RWPE2 (cell line): ENCODE results near the gene TRAPPC2L.

Experiments used
- ATAC-seq: fragments of 200-7000 bp; cut with Tn5 transposase; 3 replicates; pipeline ENCODE4 v1.9.1; 2021; ENCODE audit warnings: low read depth
- DNase-seq: peaks from one replicate; pipeline ENCODE4 v3.0.0-alpha.2; 2020; ENCODE audit warnings: low spot score
- H3K27ac ChIP-seq: fragments of 450-650 bp; 2 replicates; pipeline ENCODE4 v1.5.1; 2017; ENCODE audit warnings: mild to moderate bottlenecking; ENCODE audit not compliant: poor library complexity, severe bottlenecking
- H3K27me3 ChIP-seq: fragments of 250-450 bp; sonication (Bioruptor Pico); 2 replicates; pipeline ENCODE4 v1.5.1; 2021; ENCODE audit warnings: mild to moderate bottlenecking, moderate library complexity; ENCODE audit not compliant: insufficient read depth, poor library complexity, severe bottlenecking
- H3K36me3 ChIP-seq: fragments of 250-450 bp; sonication (Bioruptor Pico); 2 replicates; pipeline ENCODE4 v1.5.1; 2020; ENCODE audit warnings: low read depth, mild to moderate bottlenecking, moderate library complexity
- H3K4me1 ChIP-seq: fragments of 250-450 bp; sonication (Bioruptor Pico); 2 replicates; pipeline ENCODE4 v1.5.1; 2021; ENCODE audit warnings: mild to moderate bottlenecking, moderate library complexity; ENCODE audit not compliant: insufficient read depth, poor library complexity, severe bottlenecking
- H3K4me3 ChIP-seq: fragments of 250-450 bp; sonication (Bioruptor Pico); 2 replicates; pipeline ENCODE4 v1.5.1; 2021; ENCODE audit warnings: mild to moderate bottlenecking, moderate library complexity; ENCODE audit not compliant: severe bottlenecking
- H3K9me3 ChIP-seq: fragments of 250-450 bp; sonication (Bioruptor Pico); 2 replicates; pipeline ENCODE4 v1.5.1; 2021; ENCODE audit warnings: mild to moderate bottlenecking, moderate library complexity; ENCODE audit not compliant: severe bottlenecking
- TF ChIP-seq, protein P1 (sequence below): fragments of 450-650 bp; IDR thresholded peaks from one replicate; pipeline ENCODE4 v1.5.1; 2017; ENCODE audit warnings: mild to moderate bottlenecking, moderate library complexity; ENCODE audit not compliant: poor library complexity, severe bottlenecking

The TRAPPC2L gene

DNA sequence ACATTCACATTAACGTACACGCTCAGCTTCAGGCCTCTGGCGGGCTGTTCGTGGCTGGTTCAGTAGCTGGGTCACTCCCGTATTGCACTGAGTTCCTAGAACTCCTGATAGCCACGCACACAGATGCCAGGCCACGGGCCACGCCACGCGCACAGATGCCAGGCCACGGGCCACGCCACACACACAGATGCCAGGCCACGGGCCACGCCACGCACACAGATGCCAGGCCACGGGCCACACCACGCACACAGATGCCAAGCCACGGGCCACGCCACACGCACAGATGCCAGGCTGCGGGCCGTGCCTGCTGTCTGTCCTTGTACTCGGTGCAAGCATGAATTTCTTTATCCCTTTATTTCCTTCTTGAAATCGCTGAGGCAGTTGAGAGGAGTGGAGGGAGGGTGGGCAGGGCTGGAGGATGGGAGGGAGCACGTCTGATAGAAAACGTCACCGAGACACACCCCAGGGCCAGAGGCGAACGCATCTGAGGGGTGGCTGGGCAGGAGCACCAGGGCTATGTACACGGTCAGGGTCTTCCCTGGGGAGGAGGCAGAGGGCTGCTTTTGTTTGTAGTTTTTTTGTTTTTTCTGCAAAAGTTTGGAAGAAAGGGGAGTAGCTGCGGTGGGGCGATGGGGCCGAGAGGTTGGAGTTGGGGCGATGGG, 18.1 kb downstream of the TRAPPC2L start:
- no peak overlapping the region for H3K4me3 ChIP-seq
- H3K27ac ChIP-seq = no peak overlapping the region
- H3K9me3 ChIP-seq = no peaks in the 10 kb centered on the region
- peaks cover 10% of the 10 kb centered on the region for H3K27me3 ChIP-seq
- ATAC-seq (no peak), DNase-seq (no peak)
- no peaks in the 10 kb centered on the region for H3K36me3 ChIP-seq
- TF ChIP-seq, protein P1, sequence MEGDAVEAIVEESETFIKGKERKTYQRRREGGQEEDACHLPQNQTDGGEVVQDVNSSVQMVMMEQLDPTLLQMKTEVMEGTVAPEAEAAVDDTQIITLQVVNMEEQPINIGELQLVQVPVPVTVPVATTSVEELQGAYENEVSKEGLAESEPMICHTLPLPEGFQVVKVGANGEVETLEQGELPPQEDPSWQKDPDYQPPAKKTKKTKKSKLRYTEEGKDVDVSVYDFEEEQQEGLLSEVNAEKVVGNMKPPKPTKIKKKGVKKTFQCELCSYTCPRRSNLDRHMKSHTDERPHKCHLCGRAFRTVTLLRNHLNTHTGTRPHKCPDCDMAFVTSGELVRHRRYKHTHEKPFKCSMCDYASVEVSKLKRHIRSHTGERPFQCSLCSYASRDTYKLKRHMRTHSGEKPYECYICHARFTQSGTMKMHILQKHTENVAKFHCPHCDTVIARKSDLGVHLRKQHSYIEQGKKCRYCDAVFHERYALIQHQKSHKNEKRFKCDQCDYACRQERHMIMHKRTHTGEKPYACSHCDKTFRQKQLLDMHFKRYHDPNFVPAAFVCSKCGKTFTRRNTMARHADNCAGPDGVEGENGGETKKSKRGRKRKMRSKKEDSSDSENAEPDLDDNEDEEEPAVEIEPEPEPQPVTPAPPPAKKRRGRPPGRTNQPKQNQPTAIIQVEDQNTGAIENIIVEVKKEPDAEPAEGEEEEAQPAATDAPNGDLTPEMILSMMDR = no peak
- H3K4me1 ChIP-seq = peaks cover 2% of the 10 kb centered on the region

- ATAC-seq = no peak
- Histone ChIP-seq H3K4me3 (no peak overlapping the region), H3K4me1 (peaks cover 2% of the 10 kb centered on the region), H3K36me3 (no peaks in the 10 kb centered on the region), H3K27me3 (peaks cover 11% of the 10 kb centered on the region), H3K27ac (no peak overlapping the region), H3K9me3 (no peaks in the 10 kb centered on the region)
- no peak for DNase-seq
- TF ChIP-seq, protein P1 = no peak
Measured at GRCh38 chr16:88875703-88876234, 18.8 kb downstream of the TRAPPC2L start.

GRCh38 chr16:88876942-88877526, 20.1 kb downstream of the TRAPPC2L start:
- H3K36me3 ChIP-seq = no peaks in the 10 kb centered on the region
- H3K4me3 ChIP-seq = no peak overlapping the region
- TF ChIP-seq, protein P1 = no peak
- DNase-seq (no peak), ATAC-seq (no peak)
- peaks cover 2% of the 10 kb centered on the region for H3K4me1 ChIP-seq
- peaks cover 13% of the 10 kb centered on the region for H3K27me3 ChIP-seq
- no peak overlapping the region for H3K27ac ChIP-seq
- no peaks in the 10 kb centered on the region for H3K9me3 ChIP-seq

DNA sequence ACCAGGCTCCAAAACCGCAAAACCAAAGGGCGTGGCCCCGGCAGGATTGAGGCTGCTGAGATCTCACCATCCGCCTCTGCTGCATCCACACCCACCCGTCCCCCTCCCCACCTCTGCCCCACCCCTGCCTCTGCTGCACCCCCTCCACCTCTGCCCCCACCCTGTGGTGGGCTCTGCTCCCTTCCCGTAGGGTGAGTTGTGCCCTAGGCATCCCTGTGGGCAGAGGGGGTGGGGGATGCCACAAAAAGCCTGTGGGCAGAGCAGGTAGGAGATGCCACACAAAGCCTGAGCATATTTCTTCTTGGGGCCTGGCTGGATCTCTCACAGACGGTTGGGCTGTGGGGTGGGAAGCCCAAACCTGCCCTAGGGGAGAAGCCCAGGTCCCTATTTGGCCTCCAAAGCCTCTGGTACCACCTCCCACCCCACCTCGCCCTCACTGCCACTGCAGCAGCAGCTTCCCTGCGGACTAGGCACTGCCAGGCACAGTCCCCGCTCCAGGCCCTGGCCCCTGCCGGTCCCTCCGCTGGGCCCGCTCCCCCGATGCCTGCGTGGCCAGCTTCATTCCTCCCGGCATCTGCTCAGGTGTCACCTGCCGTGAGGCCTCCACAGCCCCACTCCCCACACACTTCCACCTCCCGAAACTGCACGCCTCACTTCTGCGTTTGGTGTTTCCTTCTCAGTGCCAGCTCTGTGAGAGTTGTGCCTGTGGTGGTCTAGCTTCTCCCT, 20.8 kb downstream of the TRAPPC2L start:
- no peak for DNase-seq
- H3K9me3 ChIP-seq = no peaks in the 10 kb centered on the region
- H3K27ac ChIP-seq = no peak overlapping the region
- no peaks in the 10 kb centered on the region for H3K36me3 ChIP-seq
- no peak for ATAC-seq
- H3K27me3 ChIP-seq = peaks cover 13% of the 10 kb centered on the region
- peaks cover 2% of the 10 kb centered on the region for H3K4me1 ChIP-seq
- H3K4me3 ChIP-seq = no peak overlapping the region
- TF ChIP-seq, protein P1 = no peak
